HepG2 (cell line): Measurements from ENCODE around the gene UTP4. TPM values are rescaled to one million over a fixed set of nuclear protein-coding genes. Genes with fewer than 3 reads are reported as not detected.
A peak's percentile ranks its signal among the peaks of the same experiment; 100 is the strongest.

Experiments
- ATF5 ChIP-seq: sonication (generic); formaldehyde crosslinking; IDR thresholded peaks from 2 replicates; pipeline ENCODE4 v1.4.0; 2020; ENCODE audit warnings: mild to moderate bottlenecking, low read depth, missing genetic modification reagents
- KDM1A ChIP-seq: IDR thresholded peaks from 2 replicates; pipeline ENCODE4 v1.6.1; 2016; ENCODE audit warnings: missing compliant biosample characterization
- KLF11 ChIP-seq: IDR thresholded peaks from 2 replicates; pipeline ENCODE4 v1.6.1; 2016; ENCODE audit warnings: missing compliant biosample characterization
- KLF13 ChIP-seq: sonication (generic); formaldehyde crosslinking; IDR thresholded peaks from 2 replicates; pipeline ENCODE4 v1.4.0; 2020; ENCODE audit warnings: mild to moderate bottlenecking, missing genetic modification reagents
- MAZ ChIP-seq, 2 experiments: sonication (generic) in 1 of 2; formaldehyde crosslinking in 1 of 2; IDR thresholded peaks; 2 replicates each; pipeline versions ENCODE4 v1.5.0 to v1.6.1; 2012 to 2020; ENCODE audit warnings: low read depth in 2 of 2, mild to moderate bottlenecking in 2 of 2, borderline replicate concordance in 1 of 2, improper control_type of control experiment in 1 of 2, low read length in 1 of 2, missing genetic modification reagents in 1 of 2, moderate library complexity in 1 of 2
- NR2F2 ChIP-seq: IDR thresholded peaks from 2 replicates; pipeline ENCODE4 v1.6.1; 2012; ENCODE audit warnings: low read depth, inconsistent platforms, borderline replicate concordance
- RNF2 ChIP-seq: fragments of 450-650 bp; conservative IDR thresholded peaks from 2 replicates; pipeline ENCODE4 v1.6.1; 2016; ENCODE audit warnings: low read depth
- SP1 ChIP-seq, 2 experiments: fragments of 450-650 bp in 1 of 2; sonication (generic) in 1 of 2; formaldehyde crosslinking in 1 of 2; IDR thresholded peaks; 2 replicates each; pipeline versions ENCODE4 v1.4.0 to v1.6.1; 2016 to 2020; ENCODE audit warnings: missing genetic modification reagents in 1 of 2
- ZC3H4 ChIP-seq: sonication (generic); formaldehyde crosslinking; IDR thresholded peaks from 2 replicates; pipeline ENCODE4 v1.4.0; 2020; ENCODE audit warnings: missing genetic modification reagents, borderline replicate concordance
- ZNF740 ChIP-seq: sonication (generic); formaldehyde crosslinking; IDR thresholded peaks from 2 replicates; pipeline ENCODE4 v1.4.0; 2020; ENCODE audit warnings: missing genetic modification reagents
- polyA plus RNA-seq, 8 experiments: library from polyadenylated mRNA; depleted of rRNA in 3 of 8; stranded (reverse) in 7 of 8; unstranded in 1 of 8; fragments of >200 nt; fragmentation: Illumina TruSeq in 4 of 8; extraction: Trizol in 4 of 8; gene quantifications; 2 replicates each; pipeline versions ENCODE4 v1.2.1 to v1.2.3, GENCODE V29; 2011 to 2016; ENCODE audit warnings: low read depth in 4 of 8, missing spikeins in 1 of 8, mixed read lengths in 1 of 8; ENCODE audit not compliant: insufficient read depth in 1 of 8
- total RNA-seq, 5 experiments: library from RNA; depleted of rRNA; stranded (reverse); fragments of >200 nt; fragmentation: Illumina TruSeq; extraction: Trizol; gene quantifications; 2 replicates each; pipeline ENCODE4 v1.2.3, GENCODE V29; 2016; ENCODE audit warnings: low read depth in 1 of 5
- TF ChIP-seq, protein P1 (sequence below), 2 experiments: sonication (generic) in 1 of 2; formaldehyde crosslinking in 1 of 2; IDR thresholded peaks; 2 replicates each; pipeline versions ENCODE4 v1.6.1 to v1.9.0; 2014 to 2022; ENCODE audit warnings: antibody characterized with exemption in 1 of 2, borderline replicate concordance in 1 of 2, inconsistent platforms in 1 of 2, low read depth in 1 of 2, missing genetic modification reagents in 1 of 2
- TF ChIP-seq, protein P2 (sequence below): sonication (generic); formaldehyde crosslinking; IDR thresholded peaks from 2 replicates; pipeline ENCODE4 v1.5.0; 2020; ENCODE audit warnings: missing genetic modification reagents
- TF ChIP-seq, protein P3 (sequence below): sonication (generic); formaldehyde crosslinking; IDR thresholded peaks from 2 replicates; pipeline ENCODE4 v1.4.0; 2020; ENCODE audit warnings: mild to moderate bottlenecking, missing genetic modification reagents
- TF ChIP-seq, protein P4 (sequence below): sonication (generic); formaldehyde crosslinking; IDR thresholded peaks from 2 replicates; pipeline ENCODE4 v1.4.0; 2020; ENCODE audit warnings: missing genetic modification reagents
- TF ChIP-seq, protein P5 (sequence below): IDR thresholded peaks from 2 replicates; pipeline ENCODE4 v1.6.1; 2012; ENCODE audit warnings: inconsistent platforms

UTP4 gene
- total and polyA plus RNA-seq, 2 of the 13 experiments (the other 11 are each of a cell fraction or from before 2014, with no cell fraction given), result 30.0 to 85.8 TPM

GRCh38 chr16:69186642-69187445 is 54.4 kb downstream of the UTP4 start, which contains the start of gene SNTB2 (continued):
- TF ChIP-seq, protein P1, sequence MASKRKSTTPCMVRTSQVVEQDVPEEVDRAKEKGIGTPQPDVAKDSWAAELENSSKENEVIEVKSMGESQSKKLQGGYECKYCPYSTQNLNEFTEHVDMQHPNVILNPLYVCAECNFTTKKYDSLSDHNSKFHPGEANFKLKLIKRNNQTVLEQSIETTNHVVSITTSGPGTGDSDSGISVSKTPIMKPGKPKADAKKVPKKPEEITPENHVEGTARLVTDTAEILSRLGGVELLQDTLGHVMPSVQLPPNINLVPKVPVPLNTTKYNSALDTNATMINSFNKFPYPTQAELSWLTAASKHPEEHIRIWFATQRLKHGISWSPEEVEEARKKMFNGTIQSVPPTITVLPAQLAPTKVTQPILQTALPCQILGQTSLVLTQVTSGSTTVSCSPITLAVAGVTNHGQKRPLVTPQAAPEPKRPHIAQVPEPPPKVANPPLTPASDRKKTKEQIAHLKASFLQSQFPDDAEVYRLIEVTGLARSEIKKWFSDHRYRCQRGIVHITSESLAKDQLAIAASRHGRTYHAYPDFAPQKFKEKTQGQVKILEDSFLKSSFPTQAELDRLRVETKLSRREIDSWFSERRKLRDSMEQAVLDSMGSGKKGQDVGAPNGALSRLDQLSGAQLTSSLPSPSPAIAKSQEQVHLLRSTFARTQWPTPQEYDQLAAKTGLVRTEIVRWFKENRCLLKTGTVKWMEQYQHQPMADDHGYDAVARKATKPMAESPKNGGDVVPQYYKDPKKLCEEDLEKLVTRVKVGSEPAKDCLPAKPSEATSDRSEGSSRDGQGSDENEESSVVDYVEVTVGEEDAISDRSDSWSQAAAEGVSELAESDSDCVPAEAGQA (IDR thresholded peaks at IDR 0.05; ENCODE audit: low read depth), result no peak
- TF ChIP-seq, protein P1 (CRISPR knock-in tag; IDR thresholded peaks at IDR 0.05; ENCODE audit: borderline replicate concordance), result peak; percentile 35
- TF ChIP-seq SP1 (IDR thresholded peaks at IDR 0.05), result no peak
- TF ChIP-seq SP1 (CRISPR knock-in tag; IDR thresholded peaks at IDR 0.05), result peak; percentile 95
- TF ChIP-seq KLF13 (CRISPR knock-in tag), result peak; percentile 83; the same call in 1 of the 2 replicates
- TF ChIP-seq MAZ (IDR thresholded peaks at IDR 0.05; ENCODE audit: borderline replicate concordance, low read depth, low read length), result peak; percentile 95
- peak; percentile 95 for TF ChIP-seq MAZ (CRISPR knock-in tag; IDR thresholded peaks at IDR 0.05; ENCODE audit: low read depth)
- no peak for TF ChIP-seq ATF5 (CRISPR knock-in tag)
- no peak for TF ChIP-seq ZNF740
- no peak; the same call in 1 of the 2 replicates for TF ChIP-seq RNF2
- no peak; the same call in 1 of the 2 replicates for TF ChIP-seq NR2F2
- TF ChIP-seq, protein P2, sequence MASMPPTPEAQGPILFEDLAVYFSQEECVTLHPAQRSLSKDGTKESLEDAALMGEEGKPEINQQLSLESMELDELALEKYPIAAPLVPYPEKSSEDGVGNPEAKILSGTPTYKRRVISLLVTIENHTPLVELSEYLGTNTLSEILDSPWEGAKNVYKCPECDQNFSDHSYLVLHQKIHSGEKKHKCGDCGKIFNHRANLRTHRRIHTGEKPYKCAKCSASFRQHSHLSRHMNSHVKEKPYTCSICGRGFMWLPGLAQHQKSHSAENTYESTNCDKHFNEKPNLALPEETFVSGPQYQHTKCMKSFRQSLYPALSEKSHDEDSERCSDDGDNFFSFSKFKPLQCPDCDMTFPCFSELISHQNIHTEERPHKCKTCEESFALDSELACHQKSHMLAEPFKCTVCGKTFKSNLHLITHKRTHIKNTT (CRISPR knock-in tag), result no peak
- TF ChIP-seq, protein P3, sequence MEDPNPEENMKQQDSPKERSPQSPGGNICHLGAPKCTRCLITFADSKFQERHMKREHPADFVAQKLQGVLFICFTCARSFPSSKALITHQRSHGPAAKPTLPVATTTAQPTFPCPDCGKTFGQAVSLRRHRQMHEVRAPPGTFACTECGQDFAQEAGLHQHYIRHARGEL (CRISPR knock-in tag), result peak; percentile 92
- peak; percentile 62; the same call in 1 of the 2 replicates for TF ChIP-seq KLF11 (CRISPR knock-in tag)
- TF ChIP-seq ZC3H4 (CRISPR knock-in tag), result peak; percentile 57; the same call in 1 of the 2 replicates
- TF ChIP-seq, protein P4, sequence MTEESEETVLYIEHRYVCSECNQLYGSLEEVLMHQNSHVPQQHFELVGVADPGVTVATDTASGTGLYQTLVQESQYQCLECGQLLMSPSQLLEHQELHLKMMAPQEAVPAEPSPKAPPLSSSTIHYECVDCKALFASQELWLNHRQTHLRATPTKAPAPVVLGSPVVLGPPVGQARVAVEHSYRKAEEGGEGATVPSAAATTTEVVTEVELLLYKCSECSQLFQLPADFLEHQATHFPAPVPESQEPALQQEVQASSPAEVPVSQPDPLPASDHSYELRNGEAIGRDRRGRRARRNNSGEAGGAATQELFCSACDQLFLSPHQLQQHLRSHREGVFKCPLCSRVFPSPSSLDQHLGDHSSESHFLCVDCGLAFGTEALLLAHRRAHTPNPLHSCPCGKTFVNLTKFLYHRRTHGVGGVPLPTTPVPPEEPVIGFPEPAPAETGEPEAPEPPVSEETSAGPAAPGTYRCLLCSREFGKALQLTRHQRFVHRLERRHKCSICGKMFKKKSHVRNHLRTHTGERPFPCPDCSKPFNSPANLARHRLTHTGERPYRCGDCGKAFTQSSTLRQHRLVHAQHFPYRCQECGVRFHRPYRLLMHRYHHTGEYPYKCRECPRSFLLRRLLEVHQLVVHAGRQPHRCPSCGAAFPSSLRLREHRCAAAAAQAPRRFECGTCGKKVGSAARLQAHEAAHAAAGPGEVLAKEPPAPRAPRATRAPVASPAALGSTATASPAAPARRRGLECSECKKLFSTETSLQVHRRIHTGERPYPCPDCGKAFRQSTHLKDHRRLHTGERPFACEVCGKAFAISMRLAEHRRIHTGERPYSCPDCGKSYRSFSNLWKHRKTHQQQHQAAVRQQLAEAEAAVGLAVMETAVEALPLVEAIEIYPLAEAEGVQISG (CRISPR knock-in tag), result no peak; the same call in none of the 2 replicates
- TF ChIP-seq, protein P5, sequence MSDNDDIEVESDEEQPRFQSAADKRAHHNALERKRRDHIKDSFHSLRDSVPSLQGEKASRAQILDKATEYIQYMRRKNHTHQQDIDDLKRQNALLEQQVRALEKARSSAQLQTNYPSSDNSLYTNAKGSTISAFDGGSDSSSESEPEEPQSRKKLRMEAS, result peak; percentile 62; the same call in 1 of the 2 replicates
- no peak for TF ChIP-seq KDM1A
